Activated T-helper 2 cell treated with anti-CD3 and anti-CD28 coated beads, Interferon-gamma antibody, Interleukin-2, Interleukin-4, amounts not matched to agents 10 μg/mL and 5 μg/mL and 100 μg/mL, durations not matched to agents 14 hours and 24 hours and 36 hours (primary cell): ENCODE results near the gene ZNF682. TPM values are rescaled to one million over a fixed set of nuclear protein-coding genes. Genes with fewer than 3 reads are reported as not detected.
"Not testable (repeated sequence)": the region's sequence is repeated elsewhere in the genome, so short reads cannot be mapped to it uniquely, and the experiment has no call there.

ENCODE experiments used
- DNase-seq: peaks from one replicate; pipeline ENCODE4 v3.0.0; 2021; ENCODE audit warnings: low spot score
- H3K27ac Mint-ChIP-seq: one replicate; pipeline ENCODE4 v1.8.0; 2021; ENCODE audit warnings: mixed read lengths
- H3K27me3 Mint-ChIP-seq: one replicate; pipeline ENCODE4 v1.8.0; 2021; ENCODE audit warnings: low read depth, mixed read lengths
- H3K36me3 Mint-ChIP-seq: one replicate; pipeline ENCODE4 v1.8.0; 2021; ENCODE audit warnings: low read depth, mixed read lengths
- H3K4me1 Mint-ChIP-seq: one replicate; pipeline ENCODE4 v1.8.0; 2021; ENCODE audit warnings: low read depth, mixed read lengths
- H3K4me3 Mint-ChIP-seq: one replicate; pipeline ENCODE4 v1.8.0; 2021; ENCODE audit warnings: low read depth, mild to moderate bottlenecking, moderate library complexity, mixed read lengths
- H3K9me3 Mint-ChIP-seq: one replicate; pipeline ENCODE4 v1.8.0; 2021; ENCODE audit warnings: mixed read lengths
- intact Hi-C: fragments of 100-400 bp; cut with micrococcal nuclease; formaldehyde crosslinking; loops from one replicate; pipeline ENCODE4 v1.15.1; 2023
- total RNA-seq: library from RNA; stranded (reverse); gene quantifications from 2 replicates; pipeline ENCODE4 v1.2.3, GENCODE V29; 2022

ZNF682 gene
- total RNA-seq, 1 donor from 2014 or later, result 4.8 TPM

- intact Hi-C loops, H3K27ac Mint-ChIP-seq, H3K27me3 Mint-ChIP-seq, H3K4me3 Mint-ChIP-seq, H3K4me1 Mint-ChIP-seq, H3K36me3 Mint-ChIP-seq: not testable (repeated sequence)
- peaks cover 25% of the 10 kb centered on the region for H3K9me3 Mint-ChIP-seq
- peak; percentile 32 for DNase-seq
Observed at GRCh38 chr19:19959151-19959799, 80.0 kb downstream of the ZNF682 start.

- H3K4me1 Mint-ChIP-seq, intact Hi-C loops, H3K27ac Mint-ChIP-seq, DNase-seq, H3K36me3 Mint-ChIP-seq, H3K4me3 Mint-ChIP-seq, H3K27me3 Mint-ChIP-seq: not testable (repeated sequence)
- H3K9me3 Mint-ChIP-seq, result peaks cover 18% of the 10 kb centered on the region
Observed at GRCh38 chr19:19957766-19958165, 81.5 kb downstream of the ZNF682 start.

GRCh38 chr19:19956434-19957075 lies 82.8 kb downstream of the ZNF682 start:
- no peak overlapping the region for H3K27ac Mint-ChIP-seq
- H3K36me3 Mint-ChIP-seq, result no peaks in the 10 kb centered on the region
- H3K4me3 Mint-ChIP-seq, result no peak overlapping the region
- no peaks in the 10 kb centered on the region for H3K27me3 Mint-ChIP-seq
- intact Hi-C loops, result no loop called here
- peaks cover 11% of the 10 kb centered on the region for H3K9me3 Mint-ChIP-seq
- no peak for DNase-seq
- no peaks in the 10 kb centered on the region for H3K4me1 Mint-ChIP-seq

GRCh38 chr19:19955208-19955607 lies 84.1 kb downstream of the ZNF682 start:
- Mint-ChIP-seq H3K27me3 (no peaks in the 10 kb centered on the region), H3K4me3 (no peak overlapping the region), H3K4me1 (no peaks in the 10 kb centered on the region), H3K27ac (no peak overlapping the region), H3K36me3 (no peaks in the 10 kb centered on the region), H3K9me3 (peaks cover 11% of the 10 kb centered on the region)
- no peak for DNase-seq
- intact Hi-C loops, result no loop called here

Other genes with a start within 250 kb of the ZNF682 start
- 13.2 and 15.1 TPM in 2 replicates for gene ZNF506, start 217.8 kb downstream of the ZNF682 start, total RNA-seq
- 8.6 and 9.9 TPM in 2 replicates for gene ZNF253, start 173.6 kb downstream of the ZNF682 start, total RNA-seq
- 7.1 and 7.6 TPM in 2 replicates for gene ZNF93, start 138.6 kb downstream of the ZNF682 start, total RNA-seq
- gene ZNF90, start 38.5 kb upstream of the ZNF682 start, total RNA-seq, result 3.2 and 5.1 TPM in 2 replicates
- 3.9 and 4.2 TPM in 2 replicates for gene ZNF486, start 127.7 kb upstream of the ZNF682 start, total RNA-seq